CD14-positive monocyte (primary cell): ENCODE data around the gene NDST3. TPM values are rescaled to one million over a fixed set of nuclear protein-coding genes. Genes with fewer than 3 reads are reported as not detected.

Experiments used
- DNase-seq, 3 donors: peaks; one replicate each; pipeline ENCODE4 v3.0.0-alpha.2; 2011 to 2022
- H2AFZ ChIP-seq: 2 replicates; pipeline ENCODE4 v1.6.0; 2012; ENCODE audit warnings: mild to moderate bottlenecking, low read depth, low read length, inconsistent platforms; ENCODE audit not compliant: insufficient read depth, poor library complexity, severe bottlenecking
- H3K27ac ChIP-seq, 2 donors: 1 replicate in 1 of 2; 2 replicates in 1 of 2; pipeline ENCODE4 v1.5.1; 2012 to 2013; ENCODE audit warnings: low read length in 2 of 2, control low read depth in 1 of 2, inconsistent platforms in 1 of 2, low read depth in 1 of 2, mild to moderate bottlenecking in 1 of 2
- H3K27me3 ChIP-seq, 2 donors: one replicate each; pipeline versions ENCODE4 v1.6.0 to v1.6.1; 2011 to 2013; ENCODE audit warnings: low read length in 2 of 2; ENCODE audit not compliant: control insufficient read depth in 2 of 2, insufficient read depth in 2 of 2
- H3K36me3 ChIP-seq, 2 donors: replicated peaks in 1 of 2; 1 replicate in 1 of 2; 2 replicates in 1 of 2; pipeline versions ENCODE4 v1.5.1 to v1.6.1; 2012 to 2013; ENCODE audit warnings: low read length in 2 of 2, control low read depth in 1 of 2, inconsistent platforms in 1 of 2, mild to moderate bottlenecking in 1 of 2; ENCODE audit not compliant: insufficient read depth in 2 of 2, control insufficient read depth in 1 of 2
- H3K4me1 ChIP-seq, 2 donors: 1 replicate in 1 of 2; 2 replicates in 1 of 2; pipeline versions ENCODE4 v1.5.1 to v1.6.1; 2012 to 2013; ENCODE audit warnings: low read length in 2 of 2, control low read depth in 1 of 2, inconsistent platforms in 1 of 2, mild to moderate bottlenecking in 1 of 2, moderate library complexity in 1 of 2; ENCODE audit not compliant: insufficient read depth in 2 of 2, control insufficient read depth in 1 of 2
- H3K4me2 ChIP-seq: replicated peaks from 2 replicates; pipeline ENCODE3; 2012; ENCODE audit warnings: low read length, moderate library complexity, mild to moderate bottlenecking; ENCODE audit not compliant: poor library complexity, severe bottlenecking; ENCODE audit errors: extremely low read depth
- H3K4me3 ChIP-seq, 3 experiments: fragments of 200-600 bp in 1 of 3; sonication (generic) in 1 of 3; replicated peaks in 1 of 3; 1 replicate in 2 of 3; 2 replicates in 1 of 3; pipeline ENCODE4 v1.5.1; 2011 to 2013; ENCODE audit warnings: low read length in 3 of 3, mild to moderate bottlenecking in 3 of 3, control low read depth in 2 of 3, low read depth in 2 of 3, inconsistent platforms in 1 of 3, moderate library complexity in 1 of 3
- H3K79me2 ChIP-seq: 2 replicates; pipeline ENCODE4 v1.6.0; 2012; ENCODE audit warnings: mild to moderate bottlenecking, control low read depth, inconsistent platforms, low read length, moderate library complexity; ENCODE audit not compliant: insufficient read depth
- H3K9ac ChIP-seq: 2 replicates; pipeline ENCODE4 v1.6.0; 2017; ENCODE audit warnings: low read length, mild to moderate bottlenecking; ENCODE audit not compliant: insufficient read depth, poor library complexity, severe bottlenecking
- H3K9me3 ChIP-seq, 2 donors: replicated peaks in 1 of 2; 1 replicate in 1 of 2; 2 replicates in 1 of 2; pipeline versions ENCODE4 v1.5.1 to v1.6.1; 2012 to 2013; ENCODE audit warnings: low read length in 2 of 2, control low read depth in 1 of 2; ENCODE audit not compliant: control insufficient read depth in 1 of 2, insufficient read depth in 1 of 2
- H4K20me1 ChIP-seq: 2 replicates; pipeline ENCODE4 v1.6.0; 2012; ENCODE audit warnings: mild to moderate bottlenecking, low read length, control low read depth, moderate library complexity; ENCODE audit not compliant: insufficient read depth
- H3K27ac Mint-ChIP-seq, 7 donors: one replicate each; pipeline ENCODE4 v1.8.0; 2020; ENCODE audit warnings: mild to moderate bottlenecking in 7 of 7, mixed read lengths in 7 of 7, moderate library complexity in 6 of 7, inconsistent platforms in 2 of 7
- H3K27me3 Mint-ChIP-seq, 3 donors: one replicate each; pipeline ENCODE4 v1.8.0; 2021 to 2022; ENCODE audit warnings: low read depth in 3 of 3, mild to moderate bottlenecking in 3 of 3, mixed read lengths in 3 of 3, moderate library complexity in 3 of 3, inconsistent platforms in 1 of 3
- H3K36me3 Mint-ChIP-seq, 2 donors: one replicate each; pipeline ENCODE4 v1.8.0; 2020; ENCODE audit warnings: mixed read lengths in 2 of 2, inconsistent platforms in 1 of 2, mild to moderate bottlenecking in 1 of 2
- H3K4me1 Mint-ChIP-seq: one replicate; pipeline ENCODE4 v1.8.0; 2020; ENCODE audit warnings: mild to moderate bottlenecking, mixed read lengths
- H3K4me3 Mint-ChIP-seq, 2 donors: one replicate each; pipeline ENCODE4 v1.8.0; 2020; ENCODE audit warnings: mild to moderate bottlenecking in 2 of 2, mixed read lengths in 2 of 2, moderate library complexity in 1 of 2
- H3K9me3 Mint-ChIP-seq, 7 donors: one replicate each; pipeline ENCODE4 v1.8.0; 2020 to 2022; ENCODE audit warnings: mixed read lengths in 7 of 7, mild to moderate bottlenecking in 6 of 7, moderate library complexity in 6 of 7, inconsistent platforms in 2 of 7
- WGBS: methylation state at CpG from one replicate; pipeline ENCODE4 v1.1.5; 2013; ENCODE audit warnings: missing lambda C conversion rate; ENCODE audit not compliant: insufficient coverage; 5-methylcytosine and 5-hydroxymethylcytosine counted together
- intact Hi-C, 2 donors: fragments of 100-400 bp; cut with micrococcal nuclease; formaldehyde crosslinking; loops; one replicate each; pipeline versions ENCODE4 v1.15.0 to v1.15.1; 2023
- polyA plus RNA-seq, 3 donors: library from polyadenylated mRNA; depleted of rRNA in 1 of 3; unstranded in 2 of 3; stranded (reverse) in 1 of 3; fragments of 300-500 nt in 2 of 3; fragments of >200 nt in 1 of 3; fragmentation: Illumina TruSeq in 2 of 3; gene quantifications; 1 replicate in 2 of 3; 2 replicates in 1 of 3; pipeline ENCODE4 v1.2.3, GENCODE V29; 2012 to 2021
- TF ChIP-seq, protein P1 (sequence below): fragments of 200-600 bp; IDR thresholded peaks from one replicate; pipeline ENCODE4 v1.8.0; 2022; ENCODE audit warnings: antibody characterized with exemption, mild to moderate bottlenecking

The NDST3 gene
- polyA plus RNA-seq, 3 donors: not detected

DNA sequence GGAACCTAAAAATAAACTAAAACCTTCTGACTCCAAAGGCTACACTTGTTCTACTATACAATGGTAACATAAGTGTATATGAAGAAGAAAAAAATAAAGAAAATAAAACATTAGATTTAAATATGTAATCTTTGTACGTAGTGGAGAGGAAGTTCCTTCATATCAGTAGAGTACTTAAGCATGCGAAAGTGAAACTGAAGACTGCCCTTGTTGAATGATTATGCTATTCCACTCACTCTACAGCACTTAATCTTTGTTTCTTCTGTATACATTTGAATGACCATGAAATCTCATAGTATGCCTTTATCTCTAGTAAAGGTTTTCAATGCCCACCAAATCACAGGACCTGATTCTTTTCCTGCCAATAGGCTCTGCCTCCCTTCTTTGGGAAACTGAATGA, 78.9 kb downstream of the NDST3 start:
- Histone ChIP-seq H3K4me3 (no peak overlapping the region), H3K4me1 (no peaks in the 10 kb centered on the region), H3K4me2 (peak overlapping the region; percentile 11), H3K27ac (no peak overlapping the region), H3K9ac (no peak overlapping the region), H4K20me1 (no peaks in the 10 kb centered on the region), H3K27me3 (no peaks in the 10 kb centered on the region), H3K79me2 (no peaks in the 10 kb centered on the region), H3K9me3 (no peaks in the 10 kb centered on the region), H2AFZ (no peak overlapping the region), H3K36me3 (no peaks in the 10 kb centered on the region)
- Mint-ChIP-seq H3K27ac (no peak overlapping the region), H3K27me3 (no peaks in the 10 kb centered on the region), H3K4me1 (peaks cover 2% of the 10 kb centered on the region), H3K36me3 (no peaks in the 10 kb centered on the region), H3K9me3 (peaks cover 0 to 5% (median 2%) of the 10 kb centered on the region in 7 donors), H3K4me3 (peak overlapping the region in 1 of 2 donors; percentile 59)
- intact Hi-C loops: no loop called here
- DNase-seq: no peak
- TF ChIP-seq, protein P1, sequence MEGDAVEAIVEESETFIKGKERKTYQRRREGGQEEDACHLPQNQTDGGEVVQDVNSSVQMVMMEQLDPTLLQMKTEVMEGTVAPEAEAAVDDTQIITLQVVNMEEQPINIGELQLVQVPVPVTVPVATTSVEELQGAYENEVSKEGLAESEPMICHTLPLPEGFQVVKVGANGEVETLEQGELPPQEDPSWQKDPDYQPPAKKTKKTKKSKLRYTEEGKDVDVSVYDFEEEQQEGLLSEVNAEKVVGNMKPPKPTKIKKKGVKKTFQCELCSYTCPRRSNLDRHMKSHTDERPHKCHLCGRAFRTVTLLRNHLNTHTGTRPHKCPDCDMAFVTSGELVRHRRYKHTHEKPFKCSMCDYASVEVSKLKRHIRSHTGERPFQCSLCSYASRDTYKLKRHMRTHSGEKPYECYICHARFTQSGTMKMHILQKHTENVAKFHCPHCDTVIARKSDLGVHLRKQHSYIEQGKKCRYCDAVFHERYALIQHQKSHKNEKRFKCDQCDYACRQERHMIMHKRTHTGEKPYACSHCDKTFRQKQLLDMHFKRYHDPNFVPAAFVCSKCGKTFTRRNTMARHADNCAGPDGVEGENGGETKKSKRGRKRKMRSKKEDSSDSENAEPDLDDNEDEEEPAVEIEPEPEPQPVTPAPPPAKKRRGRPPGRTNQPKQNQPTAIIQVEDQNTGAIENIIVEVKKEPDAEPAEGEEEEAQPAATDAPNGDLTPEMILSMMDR: no peak
- WGBS: no CpG with 5 or more reads among the region's 2 CpGs

DNA sequence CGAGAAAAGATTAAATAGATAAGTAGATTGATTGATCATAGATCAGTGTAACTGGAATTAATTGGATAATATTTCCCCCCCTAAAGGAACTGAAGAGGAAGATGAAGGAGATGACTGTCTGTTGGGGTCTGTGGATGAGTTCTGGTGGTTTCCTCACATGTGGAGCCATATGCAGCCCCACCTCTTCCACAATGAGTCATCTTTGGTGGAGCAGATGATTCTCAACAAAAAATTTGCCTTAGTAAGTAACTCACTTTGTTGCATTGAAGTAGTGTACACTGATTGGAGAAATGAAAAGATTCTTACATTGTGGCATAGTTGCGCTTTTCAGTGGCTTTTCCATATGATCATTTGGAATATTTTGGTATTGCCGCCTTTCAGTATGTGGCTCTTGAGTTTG, 80.4 kb downstream of the NDST3 start:
- H3K36me3 ChIP-seq: no peaks in the 10 kb centered on the region
- no peak overlapping the region for H3K27ac ChIP-seq
- H3K27ac Mint-ChIP-seq: no peak overlapping the region
- no peaks in the 10 kb centered on the region for H4K20me1 ChIP-seq
- H3K36me3 Mint-ChIP-seq: no peaks in the 10 kb centered on the region
- no peak overlapping the region for H3K4me2 ChIP-seq
- no peak overlapping the region for H3K4me3 Mint-ChIP-seq
- no peaks in the 10 kb centered on the region for H3K4me1 ChIP-seq
- TF ChIP-seq, protein P1: no peak
- H3K9ac ChIP-seq: no peak overlapping the region
- DNase-seq: no peak
- WGBS: no CpG with 5 or more reads among the region's 3 CpGs
- H3K4me3 ChIP-seq: no peak overlapping the region
- H3K9me3 ChIP-seq: no peaks in the 10 kb centered on the region
- H3K79me2 ChIP-seq: no peaks in the 10 kb centered on the region
- H3K9me3 Mint-ChIP-seq: peaks cover 0 to 5% (median 2%) of the 10 kb centered on the region in 7 donors
- no peaks in the 10 kb centered on the region for H3K27me3 Mint-ChIP-seq
- intact Hi-C loops: no loop called here
- no peaks in the 10 kb centered on the region for H3K27me3 ChIP-seq
- no peak overlapping the region for H2AFZ ChIP-seq
- H3K4me1 Mint-ChIP-seq: peaks cover 2% of the 10 kb centered on the region
